ENCODE data around the gene EIPR1. TPM values are rescaled to one million over a fixed set of nuclear protein-coding genes. Genes with fewer than 3 reads are reported as not detected.

Gene EIPR1
- total and polyA plus RNA-seq, 2 experiments from 2014 or later: 23.2 to 28.2 TPM

- H3K4me1 ChIP-seq (ENCODE audit: low read depth): no peaks in the 10 kb centered on the region
- H3K36me3 ChIP-seq: no peaks in the 10 kb centered on the region
- H3K4me3 ChIP-seq: no peak overlapping the region
- TF ChIP-seq CTCF (IDR thresholded peaks at IDR 0.05; ENCODE audit: low read depth, low read length): no peak
- H3K27ac ChIP-seq: no peak overlapping the region
- no peak for DNase-seq (ENCODE audit: low read depth in 1 of 2, low spot score in 1 of 2)
- H3K27me3 ChIP-seq: no peaks in the 10 kb centered on the region
- H3K9me3 ChIP-seq (ENCODE audit: low read depth): no peaks in the 10 kb centered on the region
These were observed 158.1 kb downstream of the EIPR1 start for GRCh38 chr2:3219536-3219935.

GRCh38 chr2:3217646-3218045 lies 160.0 kb downstream of the EIPR1 start:
- DNase-seq (ENCODE audit: low read depth in 1 of 2, low spot score in 1 of 2): no peak
- H3K9me3 ChIP-seq (ENCODE audit: low read depth): no peaks in the 10 kb centered on the region
- no peak overlapping the region for H3K27ac ChIP-seq
- no peak overlapping the region for H3K4me3 ChIP-seq
- no peaks in the 10 kb centered on the region for H3K36me3 ChIP-seq
- H3K4me1 ChIP-seq (ENCODE audit: low read depth): no peaks in the 10 kb centered on the region
- no peaks in the 10 kb centered on the region for H3K27me3 ChIP-seq
- no peak for TF ChIP-seq CTCF (IDR thresholded peaks at IDR 0.05; ENCODE audit: low read depth, low read length)

- Histone ChIP-seq H3K9me3 (ENCODE audit: low read depth) (no peaks in the 10 kb centered on the region), H3K27ac (no peak overlapping the region), H3K27me3 (no peaks in the 10 kb centered on the region), H3K4me3 (no peak overlapping the region), H3K4me1 (ENCODE audit: low read depth) (no peaks in the 10 kb centered on the region), H3K36me3 (no peaks in the 10 kb centered on the region)
- no peak for DNase-seq (ENCODE audit: low read depth in 1 of 2, low spot score in 1 of 2)
- TF ChIP-seq CTCF (IDR thresholded peaks at IDR 0.05; ENCODE audit: low read depth, low read length): no peak
These were observed 160.7 kb downstream of the EIPR1 start for GRCh38 chr2:3216841-3217495.

GRCh38 chr2:3214806-3215404 lies 162.7 kb downstream of the EIPR1 start:
- Histone ChIP-seq H3K36me3 (no peaks in the 10 kb centered on the region), H3K4me1 (ENCODE audit: low read depth) (no peaks in the 10 kb centered on the region), H3K4me3 (no peak overlapping the region), H3K27ac (no peak overlapping the region), H3K9me3 (ENCODE audit: low read depth) (no peaks in the 10 kb centered on the region), H3K27me3 (no peaks in the 10 kb centered on the region)
- no peak for TF ChIP-seq CTCF (IDR thresholded peaks at IDR 0.05; ENCODE audit: low read depth, low read length)
- DNase-seq (ENCODE audit: low read depth in 1 of 2, low spot score in 1 of 2): no peak

GRCh38 chr2:3214065-3214464 lies 163.6 kb downstream of the EIPR1 start:
- H3K27ac ChIP-seq: no peak overlapping the region
- no peaks in the 10 kb centered on the region for H3K27me3 ChIP-seq
- no peak for TF ChIP-seq CTCF (IDR thresholded peaks at IDR 0.05; ENCODE audit: low read depth, low read length)
- H3K4me1 ChIP-seq (ENCODE audit: low read depth): no peaks in the 10 kb centered on the region
- peak in 1 of 2 donors; percentile 52 for DNase-seq (ENCODE audit: low read depth in 1 of 2, low spot score in 1 of 2)
- no peak overlapping the region for H3K4me3 ChIP-seq
- no peaks in the 10 kb centered on the region for H3K9me3 ChIP-seq (ENCODE audit: low read depth)
- H3K36me3 ChIP-seq: no peaks in the 10 kb centered on the region

All from cardiac muscle cell (in vitro differentiated cells and primary cell).